HUES48 (cell line): ENCODE measurements around the gene CRYBB1.

ENCODE experiments used
- H3K27ac ChIP-seq: one replicate; pipeline ENCODE4 v1.7.0; 2013; ENCODE audit warnings: low read depth, low read length, inconsistent platforms
- H3K27me3 ChIP-seq: 2 replicates; pipeline ENCODE4 v1.6.1; 2013; ENCODE audit warnings: mild to moderate bottlenecking, low read length; ENCODE audit not compliant: control insufficient read depth, insufficient read depth
- H3K36me3 ChIP-seq: 2 replicates; pipeline ENCODE4 v1.6.1; 2013; ENCODE audit warnings: low read length; ENCODE audit not compliant: control insufficient read depth, insufficient read depth
- H3K4me1 ChIP-seq: 2 replicates; pipeline ENCODE4 v1.6.1; 2013; ENCODE audit warnings: mild to moderate bottlenecking, low read length; ENCODE audit not compliant: control insufficient read depth, insufficient read depth
- H3K4me3 ChIP-seq: 2 replicates; pipeline ENCODE4 v1.5.1; 2013; ENCODE audit warnings: mild to moderate bottlenecking, low read depth, low read length
- H3K9ac ChIP-seq: 2 replicates; pipeline ENCODE4 v1.6.1; 2013; ENCODE audit warnings: mild to moderate bottlenecking, low read depth, low read length, moderate library complexity
- H3K9me3 ChIP-seq: 2 replicates; pipeline ENCODE4 v1.6.1; 2013; ENCODE audit warnings: low read length; ENCODE audit not compliant: control insufficient read depth, insufficient read depth

CRYBB1 gene

GRCh38 chr22:26656891-26657851 lies 39.3 kb upstream of the CRYBB1 start, which contains the start of gene MIAT:
TSS of gene MIAT (plus strand) at chr22:26657588.
- Histone ChIP-seq H3K36me3 (peaks cover 16% of the 10 kb centered on the region), H3K9ac (peak within 1 kb of the TSS; percentile 84), H3K4me1 (peaks cover 23% of the 10 kb centered on the region), H3K4me3 (peak within 1 kb of the TSS; percentile 87), H3K27ac (peak within 1 kb of the TSS; percentile 90), H3K9me3 (no peaks in the 10 kb centered on the region), H3K27me3 (peaks cover 9% of the 10 kb centered on the region)

GRCh38 chr22:26651815-26652214 lies 34.0 kb upstream of the CRYBB1 start:
- Histone ChIP-seq H3K9me3 (no peaks in the 10 kb centered on the region), H3K4me1 (peaks cover 24% of the 10 kb centered on the region), H3K36me3 (no peaks in the 10 kb centered on the region), H3K4me3 (no peak overlapping the region), H3K27me3 (peaks cover 2% of the 10 kb centered on the region), H3K9ac (no peak overlapping the region), H3K27ac (no peak overlapping the region)

GRCh38 chr22:26650722-26651421 lies 33.0 kb upstream of the CRYBB1 start:
- H3K4me1 ChIP-seq, result peaks cover 34% of the 10 kb centered on the region
- H3K27me3 ChIP-seq, result no peaks in the 10 kb centered on the region; the same call in 1 of the 2 replicates

GRCh38 chr22:26648528-26649388 lies 30.9 kb upstream of the CRYBB1 start:
- H3K27me3 ChIP-seq, result no peaks in the 10 kb centered on the region
- peak overlapping the region; percentile 91 for H3K27ac ChIP-seq
- H3K9me3 ChIP-seq, result no peaks in the 10 kb centered on the region
- H3K9ac ChIP-seq, result peak overlapping the region; percentile 56
- H3K36me3 ChIP-seq, result no peaks in the 10 kb centered on the region
- H3K4me1 ChIP-seq, result peaks cover 52% of the 10 kb centered on the region
- H3K4me3 ChIP-seq, result no peak overlapping the region

More at GRCh38 chr22:26650722-26651421, 33.0 kb upstream of the CRYBB1 start:
- H3K9ac ChIP-seq, result no peak overlapping the region
- H3K4me3 ChIP-seq, result no peak overlapping the region
- H3K9me3 ChIP-seq, result no peaks in the 10 kb centered on the region
- H3K27ac ChIP-seq, result no peak overlapping the region
- no peaks in the 10 kb centered on the region for H3K36me3 ChIP-seq

GRCh38 chr22:26648011-26648497 lies 30.2 kb upstream of the CRYBB1 start:
- Histone ChIP-seq H3K4me3 (peak overlapping the region; percentile 42), H3K27me3 (no peaks in the 10 kb centered on the region), H3K27ac (peak overlapping the region; percentile 91), H3K4me1 (peaks cover 59% of the 10 kb centered on the region), H3K36me3 (no peaks in the 10 kb centered on the region), H3K9me3 (no peaks in the 10 kb centered on the region), H3K9ac (peak overlapping the region; percentile 56)

- Histone ChIP-seq H3K9me3 (no peaks in the 10 kb centered on the region), H3K4me3 (no peak overlapping the region), H3K9ac (peak overlapping the region; percentile 30; the same call in 1 of the 2 replicates), H3K27ac (peak overlapping the region; percentile 65), H3K27me3 (no peaks in the 10 kb centered on the region), H3K4me1 (peaks cover 75% of the 10 kb centered on the region), H3K36me3 (no peaks in the 10 kb centered on the region)
Measured at GRCh38 chr22:26646158-26646557, 28.3 kb upstream of the CRYBB1 start.

- peak overlapping the region; percentile 95 for H3K27ac ChIP-seq
- 0 out of 2 replicates have a peak overlapping the region, but pooled peaks have one; percentile 18 for H3K9ac ChIP-seq
- no peaks in the 10 kb centered on the region for H3K27me3 ChIP-seq
- peaks cover 76% of the 10 kb centered on the region for H3K4me1 ChIP-seq
- H3K9me3 ChIP-seq, result no peaks in the 10 kb centered on the region
- H3K36me3 ChIP-seq, result no peaks in the 10 kb centered on the region
- no peak overlapping the region for H3K4me3 ChIP-seq
Measured at GRCh38 chr22:26643418-26644100, 25.7 kb upstream of the CRYBB1 start.

GRCh38 chr22:26642465-26643417 lies 24.9 kb upstream of the CRYBB1 start:
- H3K4me1 ChIP-seq, result peaks cover 72% of the 10 kb centered on the region
- no peaks in the 10 kb centered on the region for H3K36me3 ChIP-seq
- peak overlapping the region; percentile 31; the same call in 1 of the 2 replicates for H3K9ac ChIP-seq
- H3K27ac ChIP-seq, result peak overlapping the region; percentile 95
- no peaks in the 10 kb centered on the region for H3K27me3 ChIP-seq
- H3K4me3 ChIP-seq, result peak overlapping the region; percentile 5; the same call in 1 of the 2 replicates
- H3K9me3 ChIP-seq, result no peaks in the 10 kb centered on the region

- Histone ChIP-seq H3K4me1 (peaks cover 14% of the 10 kb centered on the region), H3K27ac (no peak overlapping the region), H3K4me3 (no peak overlapping the region), H3K36me3 (no peaks in the 10 kb centered on the region), H3K9me3 (no peaks in the 10 kb centered on the region), H3K27me3 (no peaks in the 10 kb centered on the region), H3K9ac (no peak overlapping the region)
Measured at GRCh38 chr22:26636296-26636695, 18.5 kb upstream of the CRYBB1 start.
